Measurements from ENCODE around the gene VPS4A. TPM values are rescaled to one million over a fixed set of nuclear protein-coding genes. Genes with fewer than 3 reads are reported as not detected.
"Not testable (repeated sequence)": the region's sequence is repeated elsewhere in the genome, so short reads cannot be mapped to it uniquely, and the experiment has no call there.

VPS4A gene
- total RNA-seq, 1 donor from 2014 or later: 28.9 TPM

GRCh38 chr16:69351309-69352027 lies 40.3 kb downstream of the VPS4A start, which contains the start of gene TMED6:
Gene TMED6, minus strand, starts transcription at chr16:69351786. Its CDS starts 33 bp downstream, at chr16:69351753.
- Histone ChIP-seq H3K79me2 (ENCODE audit: insufficient read depth, low read length) (no peaks in the 10 kb centered on the region), H3K27me3 (ENCODE audit: insufficient read depth, low read length) (no peaks in the 10 kb centered on the region), H3K4me3 (ENCODE audit: insufficient read depth, low read depth, low read length) (no peak within 1 kb of the TSS), H2AFZ (ENCODE audit: low read depth, low read length) (no peak within 1 kb of the TSS), H3K36me3 (ENCODE audit: insufficient read depth, low read length) (peaks cover 9% of the 10 kb centered on the region), H3K9ac (ENCODE audit: low read length) (no peak within 1 kb of the TSS), H4K20me1 (ENCODE audit: insufficient read depth, low read length) (no peaks in the 10 kb centered on the region), H3K4me2 (ENCODE audit: low read length) (no peak within 1 kb of the TSS), H3K4me1 (ENCODE audit: insufficient read depth, low read length) (no peaks in the 10 kb centered on the region), H3K27ac (ENCODE audit: low read depth, low read length) (no peak within 1 kb of the TSS), H3K9me3 (ENCODE audit: insufficient read depth, low read depth, low read length) (no peaks in the 10 kb centered on the region)
- TF ChIP-seq EZH2 (IDR thresholded peaks at IDR 0.05; ENCODE audit: insufficient read depth, low read length): no peak
- TF ChIP-seq, protein P1, sequence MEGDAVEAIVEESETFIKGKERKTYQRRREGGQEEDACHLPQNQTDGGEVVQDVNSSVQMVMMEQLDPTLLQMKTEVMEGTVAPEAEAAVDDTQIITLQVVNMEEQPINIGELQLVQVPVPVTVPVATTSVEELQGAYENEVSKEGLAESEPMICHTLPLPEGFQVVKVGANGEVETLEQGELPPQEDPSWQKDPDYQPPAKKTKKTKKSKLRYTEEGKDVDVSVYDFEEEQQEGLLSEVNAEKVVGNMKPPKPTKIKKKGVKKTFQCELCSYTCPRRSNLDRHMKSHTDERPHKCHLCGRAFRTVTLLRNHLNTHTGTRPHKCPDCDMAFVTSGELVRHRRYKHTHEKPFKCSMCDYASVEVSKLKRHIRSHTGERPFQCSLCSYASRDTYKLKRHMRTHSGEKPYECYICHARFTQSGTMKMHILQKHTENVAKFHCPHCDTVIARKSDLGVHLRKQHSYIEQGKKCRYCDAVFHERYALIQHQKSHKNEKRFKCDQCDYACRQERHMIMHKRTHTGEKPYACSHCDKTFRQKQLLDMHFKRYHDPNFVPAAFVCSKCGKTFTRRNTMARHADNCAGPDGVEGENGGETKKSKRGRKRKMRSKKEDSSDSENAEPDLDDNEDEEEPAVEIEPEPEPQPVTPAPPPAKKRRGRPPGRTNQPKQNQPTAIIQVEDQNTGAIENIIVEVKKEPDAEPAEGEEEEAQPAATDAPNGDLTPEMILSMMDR (IDR thresholded peaks at IDR 0.05; ENCODE audit: insufficient read depth, low read depth, low read length): no peak
- no peaks in the 10 kb centered on the region for H3K4me1 Mint-ChIP-seq (ENCODE audit: low read depth, unreplicated experiment)
- H3K27ac Mint-ChIP-seq (ENCODE audit: unreplicated experiment): no peak within 1 kb of the TSS
- H3K27me3 Mint-ChIP-seq (ENCODE audit: low read depth, unreplicated experiment): no peaks in the 10 kb centered on the region
- H3K9me3 Mint-ChIP-seq (ENCODE audit: unreplicated experiment): no peaks in the 10 kb centered on the region
- H3K4me3 Mint-ChIP-seq (ENCODE audit: unreplicated experiment): no peak within 1 kb of the TSS
- H3K36me3 Mint-ChIP-seq (ENCODE audit: low read depth, unreplicated experiment): peaks cover 11% of the 10 kb centered on the region
- FAIRE-seq (no peak), DNase-seq (ENCODE audit: low read depth) (no peak)

DNA sequence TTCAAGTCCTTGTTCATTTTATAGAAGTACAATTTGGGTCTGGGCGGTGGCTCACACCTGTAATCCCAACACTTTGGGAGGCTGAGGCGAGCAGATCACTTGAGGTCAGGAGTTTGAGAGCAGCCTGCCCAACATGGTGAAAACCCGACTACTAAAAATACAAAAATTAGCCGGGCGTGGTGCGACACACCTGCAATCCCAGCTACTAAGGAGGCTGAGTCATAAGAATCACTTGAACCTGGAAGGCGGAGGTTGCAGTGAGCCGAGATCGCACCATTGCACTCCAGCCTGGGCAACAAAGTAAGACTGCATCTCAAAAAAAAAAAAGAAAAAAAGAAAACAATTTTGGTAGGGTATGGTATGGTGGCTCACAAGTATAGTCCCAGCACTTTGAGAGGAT lies 48.9 kb downstream of the VPS4A start:
- not testable (repeated sequence) for H3K9me3 Mint-ChIP-seq (ENCODE audit: unreplicated experiment); H3K4me1 ChIP-seq (ENCODE audit: insufficient read depth, low read length); H3K27ac ChIP-seq (ENCODE audit: low read depth, low read length); DNase-seq (ENCODE audit: low read depth); H3K27me3 ChIP-seq (ENCODE audit: insufficient read depth, low read length); H3K9me3 ChIP-seq (ENCODE audit: insufficient read depth, low read depth, low read length); H2AFZ ChIP-seq (ENCODE audit: low read depth, low read length); H3K27me3 Mint-ChIP-seq (ENCODE audit: low read depth, unreplicated experiment); H3K9ac ChIP-seq (ENCODE audit: low read length); FAIRE-seq; H3K79me2 ChIP-seq (ENCODE audit: insufficient read depth, low read length); H3K4me2 ChIP-seq (ENCODE audit: low read length); H3K4me1 Mint-ChIP-seq (ENCODE audit: low read depth, unreplicated experiment); H3K4me3 Mint-ChIP-seq (ENCODE audit: unreplicated experiment); H3K27ac Mint-ChIP-seq (ENCODE audit: unreplicated experiment); H3K4me3 ChIP-seq (ENCODE audit: insufficient read depth, low read depth, low read length)
- peaks cover 17% of the 10 kb centered on the region for H3K36me3 Mint-ChIP-seq (ENCODE audit: low read depth, unreplicated experiment)
- Histone ChIP-seq H4K20me1 (ENCODE audit: insufficient read depth, low read length) (peaks cover 12% of the 10 kb centered on the region), H3K36me3 (ENCODE audit: insufficient read depth, low read length) (peaks cover 16% of the 10 kb centered on the region)

DNA sequence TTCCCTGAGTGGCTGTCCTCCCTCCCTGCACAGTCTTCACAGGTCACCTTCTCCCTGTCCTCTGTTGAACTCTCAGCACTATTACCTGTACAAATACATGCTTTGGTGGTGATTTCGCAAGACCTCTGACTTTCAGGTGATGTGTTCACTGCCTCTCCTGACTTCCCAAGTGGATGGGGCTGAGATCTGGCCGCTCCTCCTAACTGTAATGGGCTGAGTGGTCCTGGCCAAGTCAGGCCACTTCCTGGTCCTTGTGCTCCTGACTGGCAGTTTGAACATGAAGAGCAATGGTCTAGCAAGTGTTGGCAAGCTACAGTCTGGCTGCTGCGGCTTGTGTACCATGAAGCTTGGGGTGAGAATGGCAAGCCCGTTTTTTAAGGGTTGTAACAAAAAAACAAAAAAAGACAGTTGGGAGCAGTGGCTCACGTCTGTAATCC lies 52.1 kb downstream of the VPS4A start:
- DNase-seq (ENCODE audit: low read depth): no peak
- H3K36me3 Mint-ChIP-seq (ENCODE audit: low read depth, unreplicated experiment): peaks cover 19% of the 10 kb centered on the region
- Histone ChIP-seq H4K20me1 (ENCODE audit: insufficient read depth, low read length) (peaks cover 21% of the 10 kb centered on the region), H3K9ac (ENCODE audit: low read length) (no peak overlapping the region), H3K36me3 (ENCODE audit: insufficient read depth, low read length) (peaks cover 36% of the 10 kb centered on the region), H3K4me1 (ENCODE audit: insufficient read depth, low read length) (no peaks in the 10 kb centered on the region), H3K4me2 (ENCODE audit: low read length) (no peak overlapping the region), H3K4me3 (ENCODE audit: insufficient read depth, low read depth, low read length) (no peak overlapping the region), H3K27me3 (ENCODE audit: insufficient read depth, low read length) (no peaks in the 10 kb centered on the region), H3K9me3 (ENCODE audit: insufficient read depth, low read depth, low read length) (no peaks in the 10 kb centered on the region), H3K79me2 (ENCODE audit: insufficient read depth, low read length) (peaks cover 4% of the 10 kb centered on the region), H2AFZ (ENCODE audit: low read depth, low read length) (no peak overlapping the region), H3K27ac (ENCODE audit: low read depth, low read length) (no peak overlapping the region)
- H3K27me3 Mint-ChIP-seq (ENCODE audit: low read depth, unreplicated experiment): no peaks in the 10 kb centered on the region
- no peak overlapping the region for H3K4me3 Mint-ChIP-seq (ENCODE audit: unreplicated experiment)
- TF ChIP-seq EZH2 (IDR thresholded peaks at IDR 0.05; ENCODE audit: insufficient read depth, low read length): no peak
- TF ChIP-seq, protein P1 (IDR thresholded peaks at IDR 0.05; ENCODE audit: insufficient read depth, low read depth, low read length): no peak
- no peaks in the 10 kb centered on the region for H3K9me3 Mint-ChIP-seq (ENCODE audit: unreplicated experiment)
- no peak overlapping the region for H3K27ac Mint-ChIP-seq (ENCODE audit: unreplicated experiment)
- no peak for FAIRE-seq
- peaks cover 4% of the 10 kb centered on the region for H3K4me1 Mint-ChIP-seq (ENCODE audit: low read depth, unreplicated experiment)

Data from astrocyte (in vitro differentiated cells and primary cell).